ENCODE measurements around the gene PRM2. TPM values are rescaled to one million over a fixed set of nuclear protein-coding genes. Genes with fewer than 3 reads are reported as not detected.

Gene PRM2
- total and polyA plus RNA-seq, 2 experiments from 2014 or later, result not detected

DNA sequence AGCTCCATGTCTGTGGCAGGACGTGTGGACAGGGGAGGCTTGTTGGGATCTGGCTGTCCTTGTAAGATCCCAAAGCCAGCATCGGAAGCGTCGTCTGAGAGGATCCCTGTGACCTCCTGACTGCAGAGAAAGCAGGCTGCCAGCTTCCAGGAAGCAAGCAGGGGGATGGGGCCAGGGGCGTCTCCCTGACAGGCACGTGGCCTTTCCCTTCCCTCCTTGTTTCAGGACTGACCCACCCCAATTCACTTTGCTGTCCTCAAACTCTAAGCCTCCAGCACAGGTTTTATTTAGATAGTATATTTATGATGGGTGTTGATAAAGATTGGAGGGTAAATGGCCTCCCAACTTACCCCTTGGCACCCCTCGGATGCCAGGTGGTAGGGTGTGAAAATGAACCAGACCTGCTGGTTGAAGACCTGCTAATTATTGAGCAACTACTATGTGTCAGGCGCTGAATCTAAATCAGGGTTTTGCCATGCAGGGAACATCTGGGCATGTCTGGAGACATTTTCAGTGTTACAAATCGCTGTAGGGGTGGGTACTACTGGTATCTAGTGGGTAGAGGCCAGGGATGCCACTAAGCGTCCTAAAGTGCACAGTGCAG is 44.8 kb downstream of the PRM2 start:
- DNase-seq (ENCODE audit: low spot score) (no peak), ATAC-seq (no peak)
- Mint-ChIP-seq H3K27me3 (ENCODE audit: insufficient read depth, low read depth, poor library complexity) (peaks cover 13% of the 10 kb centered on the region), H3K36me3 (ENCODE audit: low read depth) (no peaks in the 10 kb centered on the region), H3K9me3 (no peaks in the 10 kb centered on the region), H3K4me1 (peaks cover 8% of the 10 kb centered on the region), H3K4me3 (no peak overlapping the region), H3K27ac (no peak overlapping the region)
- H2AFZ ChIP-seq, result 0 out of 2 replicates have a peak overlapping the region, but pooled peaks have one; percentile 24
- no peak overlapping the region for H3K4me2 ChIP-seq
- no peaks in the 10 kb centered on the region for H3K27me3 ChIP-seq (ENCODE audit: insufficient read depth)
- 0 out of 2 replicates have a peak, but pooled peaks cover 6% of the 10 kb centered on the region for H3F3A ChIP-seq (replicated peaks; ENCODE audit: low read depth)
- peaks cover 9% of the 10 kb centered on the region; the same call in 1 of the 2 replicates for H3K4me1 ChIP-seq (ENCODE audit: insufficient read depth)
- TF ChIP-seq CREB1 (CRISPR knock-in tag; IDR thresholded peaks at IDR 0.05; ENCODE audit: low read depth) (no peak), EZH2phosphoT487 (IDR thresholded peaks at IDR 0.05; ENCODE audit: unreplicated experiment) (no peak), JUNB (IDR thresholded peaks at IDR 0.05; ENCODE audit: unreplicated experiment) (no peak), ZNF331 (CRISPR knock-in tag; IDR thresholded peaks at IDR 0.05; ENCODE audit: low read depth) (no peak), NANOG (IDR thresholded peaks at IDR 0.05; ENCODE audit: borderline replicate concordance) (no peak), ZNF114 (CRISPR knock-in tag; IDR thresholded peaks at IDR 0.05) (no peak), EZH2 (IDR thresholded peaks at IDR 0.05; ENCODE audit: low read depth, unreplicated experiment) (no peak), STAT1 (IDR thresholded peaks at IDR 0.05; ENCODE audit: unreplicated experiment) (no peak), POLR2AphosphoS5 (IDR thresholded peaks at IDR 0.05; ENCODE audit: low read depth) (no peak)
- TF ChIP-seq, protein P1, sequence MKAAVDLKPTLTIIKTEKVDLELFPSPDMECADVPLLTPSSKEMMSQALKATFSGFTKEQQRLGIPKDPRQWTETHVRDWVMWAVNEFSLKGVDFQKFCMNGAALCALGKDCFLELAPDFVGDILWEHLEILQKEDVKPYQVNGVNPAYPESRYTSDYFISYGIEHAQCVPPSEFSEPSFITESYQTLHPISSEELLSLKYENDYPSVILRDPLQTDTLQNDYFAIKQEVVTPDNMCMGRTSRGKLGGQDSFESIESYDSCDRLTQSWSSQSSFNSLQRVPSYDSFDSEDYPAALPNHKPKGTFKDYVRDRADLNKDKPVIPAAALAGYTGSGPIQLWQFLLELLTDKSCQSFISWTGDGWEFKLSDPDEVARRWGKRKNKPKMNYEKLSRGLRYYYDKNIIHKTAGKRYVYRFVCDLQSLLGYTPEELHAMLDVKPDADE (IDR thresholded peaks at IDR 0.05), result no peak
- TF ChIP-seq, protein P2, sequence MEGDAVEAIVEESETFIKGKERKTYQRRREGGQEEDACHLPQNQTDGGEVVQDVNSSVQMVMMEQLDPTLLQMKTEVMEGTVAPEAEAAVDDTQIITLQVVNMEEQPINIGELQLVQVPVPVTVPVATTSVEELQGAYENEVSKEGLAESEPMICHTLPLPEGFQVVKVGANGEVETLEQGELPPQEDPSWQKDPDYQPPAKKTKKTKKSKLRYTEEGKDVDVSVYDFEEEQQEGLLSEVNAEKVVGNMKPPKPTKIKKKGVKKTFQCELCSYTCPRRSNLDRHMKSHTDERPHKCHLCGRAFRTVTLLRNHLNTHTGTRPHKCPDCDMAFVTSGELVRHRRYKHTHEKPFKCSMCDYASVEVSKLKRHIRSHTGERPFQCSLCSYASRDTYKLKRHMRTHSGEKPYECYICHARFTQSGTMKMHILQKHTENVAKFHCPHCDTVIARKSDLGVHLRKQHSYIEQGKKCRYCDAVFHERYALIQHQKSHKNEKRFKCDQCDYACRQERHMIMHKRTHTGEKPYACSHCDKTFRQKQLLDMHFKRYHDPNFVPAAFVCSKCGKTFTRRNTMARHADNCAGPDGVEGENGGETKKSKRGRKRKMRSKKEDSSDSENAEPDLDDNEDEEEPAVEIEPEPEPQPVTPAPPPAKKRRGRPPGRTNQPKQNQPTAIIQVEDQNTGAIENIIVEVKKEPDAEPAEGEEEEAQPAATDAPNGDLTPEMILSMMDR (conservative IDR thresholded peaks at IDR 0.05; ENCODE audit: low read depth in 2 of 2), result no peak
- TF ChIP-seq, protein P3, sequence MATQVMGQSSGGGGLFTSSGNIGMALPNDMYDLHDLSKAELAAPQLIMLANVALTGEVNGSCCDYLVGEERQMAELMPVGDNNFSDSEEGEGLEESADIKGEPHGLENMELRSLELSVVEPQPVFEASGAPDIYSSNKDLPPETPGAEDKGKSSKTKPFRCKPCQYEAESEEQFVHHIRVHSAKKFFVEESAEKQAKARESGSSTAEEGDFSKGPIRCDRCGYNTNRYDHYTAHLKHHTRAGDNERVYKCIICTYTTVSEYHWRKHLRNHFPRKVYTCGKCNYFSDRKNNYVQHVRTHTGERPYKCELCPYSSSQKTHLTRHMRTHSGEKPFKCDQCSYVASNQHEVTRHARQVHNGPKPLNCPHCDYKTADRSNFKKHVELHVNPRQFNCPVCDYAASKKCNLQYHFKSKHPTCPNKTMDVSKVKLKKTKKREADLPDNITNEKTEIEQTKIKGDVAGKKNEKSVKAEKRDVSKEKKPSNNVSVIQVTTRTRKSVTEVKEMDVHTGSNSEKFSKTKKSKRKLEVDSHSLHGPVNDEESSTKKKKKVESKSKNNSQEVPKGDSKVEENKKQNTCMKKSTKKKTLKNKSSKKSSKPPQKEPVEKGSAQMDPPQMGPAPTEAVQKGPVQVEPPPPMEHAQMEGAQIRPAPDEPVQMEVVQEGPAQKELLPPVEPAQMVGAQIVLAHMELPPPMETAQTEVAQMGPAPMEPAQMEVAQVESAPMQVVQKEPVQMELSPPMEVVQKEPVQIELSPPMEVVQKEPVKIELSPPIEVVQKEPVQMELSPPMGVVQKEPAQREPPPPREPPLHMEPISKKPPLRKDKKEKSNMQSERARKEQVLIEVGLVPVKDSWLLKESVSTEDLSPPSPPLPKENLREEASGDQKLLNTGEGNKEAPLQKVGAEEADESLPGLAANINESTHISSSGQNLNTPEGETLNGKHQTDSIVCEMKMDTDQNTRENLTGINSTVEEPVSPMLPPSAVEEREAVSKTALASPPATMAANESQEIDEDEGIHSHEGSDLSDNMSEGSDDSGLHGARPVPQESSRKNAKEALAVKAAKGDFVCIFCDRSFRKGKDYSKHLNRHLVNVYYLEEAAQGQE (IDR thresholded peaks at IDR 0.05; ENCODE audit: unreplicated experiment), result no peak
- TF ChIP-seq, protein P4, sequence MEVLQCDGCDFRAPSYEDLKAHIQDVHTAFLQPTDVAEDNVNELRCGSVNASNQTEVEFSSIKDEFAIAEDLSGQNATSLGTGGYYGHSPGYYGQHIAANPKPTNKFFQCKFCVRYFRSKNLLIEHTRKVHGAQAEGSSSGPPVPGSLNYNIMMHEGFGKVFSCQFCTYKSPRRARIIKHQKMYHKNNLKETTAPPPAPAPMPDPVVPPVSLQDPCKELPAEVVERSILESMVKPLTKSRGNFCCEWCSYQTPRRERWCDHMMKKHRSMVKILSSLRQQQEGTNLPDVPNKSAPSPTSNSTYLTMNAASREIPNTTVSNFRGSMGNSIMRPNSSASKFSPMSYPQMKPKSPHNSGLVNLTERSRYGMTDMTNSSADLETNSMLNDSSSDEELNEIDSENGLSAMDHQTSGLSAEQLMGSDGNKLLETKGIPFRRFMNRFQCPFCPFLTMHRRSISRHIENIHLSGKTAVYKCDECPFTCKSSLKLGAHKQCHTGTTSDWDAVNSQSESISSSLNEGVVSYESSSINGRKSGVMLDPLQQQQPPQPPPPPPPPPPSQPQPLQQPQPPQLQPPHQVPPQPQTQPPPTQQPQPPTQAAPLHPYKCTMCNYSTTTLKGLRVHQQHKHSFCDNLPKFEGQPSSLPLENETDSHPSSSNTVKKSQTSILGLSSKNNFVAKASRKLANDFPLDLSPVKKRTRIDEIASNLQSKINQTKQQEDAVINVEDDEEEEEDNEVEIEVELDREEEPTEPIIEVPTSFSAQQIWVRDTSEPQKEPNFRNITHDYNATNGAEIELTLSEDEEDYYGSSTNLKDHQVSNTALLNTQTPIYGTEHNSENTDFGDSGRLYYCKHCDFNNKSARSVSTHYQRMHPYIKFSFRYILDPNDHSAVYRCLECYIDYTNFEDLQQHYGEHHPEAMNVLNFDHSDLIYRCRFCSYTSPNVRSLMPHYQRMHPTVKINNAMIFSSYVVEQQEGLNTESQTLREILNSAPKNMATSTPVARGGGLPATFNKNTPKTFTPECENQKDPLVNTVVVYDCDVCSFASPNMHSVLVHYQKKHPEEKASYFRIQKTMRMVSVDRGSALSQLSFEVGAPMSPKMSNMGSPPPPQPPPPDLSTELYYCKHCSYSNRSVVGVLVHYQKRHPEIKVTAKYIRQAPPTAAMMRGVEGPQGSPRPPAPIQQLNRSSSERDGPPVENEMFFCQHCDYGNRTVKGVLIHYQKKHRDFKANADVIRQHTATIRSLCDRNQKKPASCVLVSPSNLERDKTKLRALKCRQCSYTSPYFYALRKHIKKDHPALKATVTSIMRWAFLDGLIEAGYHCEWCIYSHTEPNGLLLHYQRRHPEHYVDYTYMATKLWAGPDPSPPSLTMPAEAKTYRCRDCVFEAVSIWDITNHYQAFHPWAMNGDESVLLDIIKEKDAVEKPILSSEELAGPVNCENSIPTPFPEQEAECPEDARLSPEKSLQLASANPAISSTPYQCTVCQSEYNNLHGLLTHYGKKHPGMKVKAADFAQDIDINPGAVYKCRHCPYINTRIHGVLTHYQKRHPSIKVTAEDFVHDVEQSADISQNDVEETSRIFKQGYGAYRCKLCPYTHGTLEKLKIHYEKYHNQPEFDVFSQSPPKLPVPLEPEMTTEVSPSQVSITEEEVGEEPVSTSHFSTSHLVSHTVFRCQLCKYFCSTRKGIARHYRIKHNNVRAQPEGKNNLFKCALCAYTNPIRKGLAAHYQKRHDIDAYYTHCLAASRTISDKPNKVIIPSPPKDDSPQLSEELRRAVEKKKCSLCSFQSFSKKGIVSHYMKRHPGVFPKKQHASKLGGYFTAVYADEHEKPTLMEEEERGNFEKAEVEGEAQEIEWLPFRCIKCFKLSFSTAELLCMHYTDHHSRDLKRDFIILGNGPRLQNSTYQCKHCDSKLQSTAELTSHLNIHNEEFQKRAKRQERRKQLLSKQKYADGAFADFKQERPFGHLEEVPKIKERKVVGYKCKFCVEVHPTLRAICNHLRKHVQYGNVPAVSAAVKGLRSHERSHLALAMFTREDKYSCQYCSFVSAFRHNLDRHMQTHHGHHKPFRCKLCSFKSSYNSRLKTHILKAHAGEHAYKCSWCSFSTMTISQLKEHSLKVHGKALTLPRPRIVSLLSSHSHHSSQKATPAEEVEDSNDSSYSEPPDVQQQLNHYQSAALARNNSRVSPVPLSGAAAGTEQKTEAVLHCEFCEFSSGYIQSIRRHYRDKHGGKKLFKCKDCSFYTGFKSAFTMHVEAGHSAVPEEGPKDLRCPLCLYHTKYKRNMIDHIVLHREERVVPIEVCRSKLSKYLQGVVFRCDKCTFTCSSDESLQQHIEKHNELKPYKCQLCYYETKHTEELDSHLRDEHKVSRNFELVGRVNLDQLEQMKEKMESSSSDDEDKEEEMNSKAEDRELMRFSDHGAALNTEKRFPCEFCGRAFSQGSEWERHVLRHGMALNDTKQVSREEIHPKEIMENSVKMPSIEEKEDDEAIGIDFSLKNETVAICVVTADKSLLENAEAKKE (CRISPR knock-in tag; IDR thresholded peaks at IDR 0.05), result no peak
- H3K79me2 ChIP-seq (replicated peaks; ENCODE audit: insufficient read depth), result no peaks in the 10 kb centered on the region
- no peak overlapping the region for H3K4me3 ChIP-seq
- no peaks in the 10 kb centered on the region for H4K20me1 ChIP-seq (replicated peaks; ENCODE audit: insufficient read depth)
- H3K9me2 ChIP-seq (ENCODE audit: insufficient read depth), result no peaks in the 10 kb centered on the region
- H3K27ac ChIP-seq (ENCODE audit: low read depth), result no peak overlapping the region
- no peaks in the 10 kb centered on the region for H3K36me3 ChIP-seq (ENCODE audit: insufficient read depth)
